IMR-90 (cell line): ENCODE measurements around the gene OGFOD1.

Experiments used
- BHLHE40 ChIP-seq: fragments of 150-350 bp; IDR thresholded peaks from 2 replicates; pipeline ENCODE4 v1.6.1; 2016; ENCODE audit warnings: mild to moderate bottlenecking, low read depth, low read length
- CHD1 ChIP-seq: IDR thresholded peaks from 2 replicates; pipeline ENCODE4 v1.6.1; 2012; ENCODE audit warnings: low read depth, low read length, improper control_type of control experiment
- CTCF ChIP-seq: conservative IDR thresholded peaks from 2 replicates; pipeline ENCODE4 v1.5.1; 2012; ENCODE audit warnings: mild to moderate bottlenecking, low read depth, low read length, improper control_type of control experiment
- ELK1 ChIP-seq: fragments of 150-350 bp; IDR thresholded peaks from 2 replicates; pipeline ENCODE4 v1.6.1; 2016; ENCODE audit warnings: low read depth, mild to moderate bottlenecking, low read length, moderate library complexity, borderline replicate concordance
- FOS ChIP-seq: fragments of 150-350 bp; IDR thresholded peaks from 2 replicates; pipeline ENCODE4 v1.6.1; 2016; ENCODE audit warnings: low read depth, low read length
- MAFK ChIP-seq: IDR thresholded peaks from 2 replicates; pipeline ENCODE4 v1.6.1; 2012; ENCODE audit warnings: low read depth, low read length, improper control_type of control experiment
- MAZ ChIP-seq: IDR thresholded peaks from 2 replicates; pipeline ENCODE4 v1.6.1; 2012; ENCODE audit warnings: low read depth, mild to moderate bottlenecking, low read length, improper control_type of control experiment, moderate library complexity, borderline replicate concordance
- POLR2A ChIP-seq: IDR thresholded peaks from 2 replicates; pipeline ENCODE4 v1.6.1; 2012; ENCODE audit warnings: mild to moderate bottlenecking, low read depth, low read length
- RAD21 ChIP-seq: IDR thresholded peaks from 2 replicates; pipeline ENCODE4 v1.6.1; 2012; ENCODE audit warnings: low read length, improper control_type of control experiment
- RFX5 ChIP-seq: IDR thresholded peaks from 2 replicates; pipeline ENCODE4 v1.8.0; 2012; ENCODE audit warnings: low read depth, mild to moderate bottlenecking, low read length, moderate library complexity
- SMC3 ChIP-seq: fragments of 150-350 bp; IDR thresholded peaks from 2 replicates; pipeline ENCODE4 v1.6.1; 2016; ENCODE audit warnings: low read depth, mild to moderate bottlenecking, antibody characterized with exemption, low read length, moderate library complexity
- USF2 ChIP-seq: fragments of 150-350 bp; IDR thresholded peaks from 2 replicates; pipeline ENCODE4 v1.6.1; 2017; ENCODE audit warnings: mild to moderate bottlenecking, antibody characterized with exemption, low read length, low read depth

DNA sequence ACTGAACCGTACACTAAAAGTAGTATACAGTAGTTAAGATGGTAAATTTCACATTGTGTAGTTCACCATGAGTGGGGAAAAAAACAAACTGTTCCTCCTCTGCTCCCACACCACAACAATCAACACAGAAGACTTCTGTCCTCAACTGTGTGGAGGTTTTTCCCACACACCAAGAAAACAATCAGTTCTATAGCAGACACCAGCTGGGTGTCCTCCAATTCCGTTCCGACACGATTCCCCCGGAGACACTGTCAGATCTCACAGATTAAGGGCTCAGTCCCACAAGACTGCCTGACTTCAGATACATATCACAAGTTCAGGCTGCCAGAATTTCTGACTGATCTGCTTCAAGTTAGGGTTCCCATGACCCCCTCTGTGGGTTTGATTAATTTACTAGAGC lies 36.7 kb downstream of the OGFOD1 start:
- TF ChIP-seq CTCF (no peak), USF2 (no peak), ELK1 (no peak), SMC3 (no peak), RFX5 (no peak), POLR2A (no peak), BHLHE40 (no peak), MAZ (no peak), CHD1 (no peak), RAD21 (no peak), MAFK (no peak), FOS (no peak)
